GM12878 (cell line): ENCODE data around the gene CUZD1. TPM values are rescaled to one million over a fixed set of nuclear protein-coding genes. Genes with fewer than 3 reads are reported as not detected.

Experiments used
- ATAC-seq: fragments of 200-7000 bp; cut with Tn5 transposase; 3 replicates; pipeline ENCODE4 v1.9.1; 2020; ENCODE audit warnings: mild to moderate bottlenecking, moderate library complexity
- BruUV-seq: library from RNA; stranded (reverse); fragments of 400-500 nt; replicated peaks from 2 replicates; lab custom pipeline; 2021; lab: Mats Ljungman, UMichigan
- CTCF ChIA-PET: fragments of 300-600 bp; sonication (Branson Sonifier 250); formaldehyde crosslinking; extraction: SDS; loops from one replicate; lab custom pipeline; 2021; ENCODE audit warnings: inconsistent platforms; lab: Yijun Ruan, JAX
- POLR2A ChIA-PET: fragments of 350-600 bp; formaldehyde crosslinking; extraction: SDS; loops from one replicate; lab custom pipeline; 2021; ENCODE audit warnings: inconsistent platforms; lab: Charles Lee
- RAD21 ChIA-PET: fragments of 300-600 bp; sonication (Branson Sonifier 250); formaldehyde crosslinking; loops from one replicate; lab custom pipeline; 2023; ENCODE audit warnings: antibody characterized with exemption; ENCODE audit not compliant: unreplicated experiment; lab: Charles Lee
- SMC1A ChIA-PET: fragments of 300-600 bp; sonication (Branson Sonifier 250); formaldehyde crosslinking; loops from one replicate; lab custom pipeline; 2023; ENCODE audit not compliant: unreplicated experiment, uncharacterized antibody; lab: Charles Lee
- DNase-seq: peaks from one replicate; pipeline ENCODE4 v3.0.0-alpha.2; 2011; ENCODE audit warnings: low read depth, low spot score
- FAIRE-seq: peaks from 3 replicates; lab custom pipeline; 2011; peaks lifted over from hg19 to GRCh38; lab: Jason Lieb, UNC
- H2AFZ ChIP-seq: 2 replicates; pipeline ENCODE4 v1.6.0; 2011; ENCODE audit warnings: low read depth, low read length, control low read depth; ENCODE audit not compliant: control insufficient read depth
- H3K27ac ChIP-seq: 2 replicates; pipeline ENCODE4 v1.5.1; 2011; ENCODE audit warnings: control low read depth; ENCODE audit not compliant: control insufficient read depth, insufficient read depth
- H3K27me3 ChIP-seq, 2 experiments: replicated peaks in 1 of 2; 2 replicates each; pipeline versions ENCODE4 v1.6.0 to v1.6.1; 2011; ENCODE audit warnings: low read length in 1 of 2; ENCODE audit not compliant: control insufficient read depth in 2 of 2, insufficient read depth in 2 of 2
- H3K36me3 ChIP-seq, 2 experiments: 2 replicates each; pipeline ENCODE4 v1.5.1; 2011; ENCODE audit warnings: low read length in 1 of 2; ENCODE audit not compliant: control insufficient read depth in 2 of 2, insufficient read depth in 2 of 2
- H3K4me1 ChIP-seq: 2 replicates; pipeline ENCODE4 v1.6.1; 2011; ENCODE audit warnings: mild to moderate bottlenecking, low read length, moderate library complexity, mixed read lengths; ENCODE audit not compliant: control insufficient read depth, insufficient read depth
- H3K4me2 ChIP-seq: 2 replicates; pipeline ENCODE4 v1.6.0; 2011; ENCODE audit warnings: control low read depth; ENCODE audit not compliant: control insufficient read depth, insufficient read depth
- H3K4me3 ChIP-seq: fragments of 200-600 bp; sonication (generic); 2 replicates; pipeline ENCODE4 v1.5.1; 2016
- H3K79me2 ChIP-seq: 2 replicates; pipeline ENCODE4 v1.6.0; 2011; ENCODE audit warnings: low read length; ENCODE audit not compliant: control insufficient read depth, insufficient read depth
- H3K9ac ChIP-seq: 2 replicates; pipeline ENCODE4 v1.8.0; 2011; ENCODE audit warnings: low read length, control low read depth, mixed read lengths; ENCODE audit not compliant: control insufficient read depth, insufficient read depth
- H3K9me3 ChIP-seq: replicated peaks from 3 replicates; pipeline ENCODE4 v1.5.1; 2011; ENCODE audit warnings: mild to moderate bottlenecking, low read length; ENCODE audit not compliant: control insufficient read depth, insufficient read depth
- H4K20me1 ChIP-seq: 2 replicates; pipeline ENCODE4 v1.6.0; 2011; ENCODE audit not compliant: control insufficient read depth, insufficient read depth
- BHLHE40 ChIP-seq, 2 experiments: fragments of 450-650 bp in 1 of 2; IDR thresholded peaks; 2 replicates each; pipeline ENCODE4 v1.6.1; 2011 to 2017; ENCODE audit warnings: low read depth in 2 of 2, borderline replicate concordance in 1 of 2, improper control_type of control experiment in 1 of 2, low read length in 1 of 2, mild to moderate bottlenecking in 1 of 2
- CBX3 ChIP-seq: fragments of 200-600 bp; sonication (generic); IDR thresholded peaks from 2 replicates; pipeline ENCODE4 v1.6.1; 2016; ENCODE audit warnings: low read depth, borderline replicate concordance
- CHD2 ChIP-seq: IDR thresholded peaks from 2 replicates; pipeline ENCODE4 v1.6.1; 2011; ENCODE audit warnings: low read depth, low read length, improper control_type of control experiment, borderline replicate concordance
- FOXM1 ChIP-seq: IDR thresholded peaks from 2 replicates; pipeline ENCODE4 v1.6.1; 2012; ENCODE audit warnings: low read depth, mild to moderate bottlenecking, inconsistent platforms, low read length, moderate library complexity
- IRF4 ChIP-seq: IDR thresholded peaks from 2 replicates; pipeline ENCODE4 v1.6.1; 2011; ENCODE audit warnings: low read depth, low read length
- KLF5 ChIP-seq: fragments of 450-650 bp; IDR thresholded peaks from 2 replicates; pipeline ENCODE4 v1.6.1; 2014; ENCODE audit warnings: mild to moderate bottlenecking; ENCODE audit not compliant: partially characterized antibody
- NKRF ChIP-seq: fragments of 450-650 bp; conservative IDR thresholded peaks from 2 replicates; pipeline ENCODE4 v1.6.1; 2017; ENCODE audit warnings: mild to moderate bottlenecking, moderate library complexity
- NRF1 ChIP-seq: conservative IDR thresholded peaks from 2 replicates; pipeline ENCODE4 v1.6.1; 2011; ENCODE audit warnings: mild to moderate bottlenecking, low read depth, low read length, improper control_type of control experiment
- POU2F2 ChIP-seq: IDR thresholded peaks from 3 replicates; pipeline ENCODE4 v1.6.1; 2011; ENCODE audit warnings: low read depth, mild to moderate bottlenecking, low read length, borderline replicate concordance
- RFX5 ChIP-seq: IDR thresholded peaks from 2 replicates; pipeline ENCODE4 v1.6.1; 2011; ENCODE audit warnings: low read depth, low read length, improper control_type of control experiment
- SUPT20H ChIP-seq: IDR thresholded peaks from 2 replicates; pipeline ENCODE4 v1.6.1; 2011; ENCODE audit warnings: low read depth, mild to moderate bottlenecking, low read length, moderate library complexity, borderline replicate concordance; ENCODE audit not compliant: control insufficient read depth
- SUZ12 ChIP-seq: fragments of 200-600 bp; sonication (generic); IDR thresholded peaks from one replicate; pipeline ENCODE4 v1.6.1; 2018; ENCODE audit warnings: antibody characterized with exemption, mild to moderate bottlenecking; ENCODE audit not compliant: unreplicated experiment
- YBX1 ChIP-seq: fragments of 450-650 bp; IDR thresholded peaks from 2 replicates; pipeline ENCODE4 v1.6.1; 2016; ENCODE audit warnings: antibody characterized with exemption
- ZNF217 ChIP-seq: fragments of 450-650 bp; IDR thresholded peaks from 2 replicates; pipeline ENCODE4 v1.6.1; 2017; ENCODE audit warnings: antibody characterized with exemption, mild to moderate bottlenecking
- WGBS: methylation state at CpG from one replicate; pipeline ENCODE4 v1.1.6; 2016; ENCODE audit warnings: low lambda C conversion rate; ENCODE audit not compliant: insufficient replicate concordance, insufficient coverage; ENCODE audit errors: missing lambda C conversion rate; 5-methylcytosine and 5-hydroxymethylcytosine counted together
- in situ Hi-C: fragments of 300-500 bp; cut with MboI; formaldehyde crosslinking; loops from 9 replicates; pipeline ENCODE4 v1.14.3; 2018; ENCODE audit warnings: mixed read lengths
- intact Hi-C: fragments of 100-400 bp; cut with micrococcal nuclease; formaldehyde crosslinking; loops from one replicate; pipeline ENCODE4 v1.14.2; 2022; ENCODE audit not compliant: unreplicated experiment
- polyA plus RNA-seq, 11 experiments: library from polyadenylated mRNA; depleted of rRNA in 4 of 11; unstranded in 6 of 11; stranded (reverse) in 5 of 11; fragments of >200 nt; fragmentation: Nextera tagmentation in 4 of 11; fragmentation: Illumina TruSeq in 1 of 11; extraction: Ambion mirVana in 4 of 11; extraction: Trizol in 1 of 11; gene quantifications; 1 replicate in 1 of 11; 2 replicates in 10 of 11; pipeline versions ENCODE4 v1.2.1 to v1.2.3, GENCODE V29; 2011 to 2016; ENCODE audit warnings: inconsistent platforms in 2 of 11, missing spikeins in 2 of 11, low read depth in 1 of 11
- total RNA-seq, 4 experiments: library from RNA; depleted of rRNA in 3 of 4; stranded (reverse); fragments of >200 nt in 3 of 4; fragmentation: Illumina TruSeq in 1 of 4; extraction: Trizol in 1 of 4; gene quantifications; 2 replicates each; pipeline versions ENCODE4 v1.2.1 to v1.2.3, GENCODE V29; 2013 to 2021
- TF ChIP-seq, protein P1 (sequence below): IDR thresholded peaks from 2 replicates; pipeline ENCODE4 v1.6.1; 2012; ENCODE audit warnings: mild to moderate bottlenecking, low read depth, low read length
- TF ChIP-seq, protein P2 (sequence below): fragments of 450-650 bp; formaldehyde crosslinking; IDR thresholded peaks from 2 replicates; pipeline ENCODE4 v1.5.0; 2022; ENCODE audit warnings: mild to moderate bottlenecking, missing genetic modification characterization

CUZD1 gene
- total and polyA plus RNA-seq, 10 of the 15 experiments (the other 5 are each of a cell fraction or from before 2014, with no cell fraction given) = 0.66 to 2.3 (median 1.5) TPM

DNA sequence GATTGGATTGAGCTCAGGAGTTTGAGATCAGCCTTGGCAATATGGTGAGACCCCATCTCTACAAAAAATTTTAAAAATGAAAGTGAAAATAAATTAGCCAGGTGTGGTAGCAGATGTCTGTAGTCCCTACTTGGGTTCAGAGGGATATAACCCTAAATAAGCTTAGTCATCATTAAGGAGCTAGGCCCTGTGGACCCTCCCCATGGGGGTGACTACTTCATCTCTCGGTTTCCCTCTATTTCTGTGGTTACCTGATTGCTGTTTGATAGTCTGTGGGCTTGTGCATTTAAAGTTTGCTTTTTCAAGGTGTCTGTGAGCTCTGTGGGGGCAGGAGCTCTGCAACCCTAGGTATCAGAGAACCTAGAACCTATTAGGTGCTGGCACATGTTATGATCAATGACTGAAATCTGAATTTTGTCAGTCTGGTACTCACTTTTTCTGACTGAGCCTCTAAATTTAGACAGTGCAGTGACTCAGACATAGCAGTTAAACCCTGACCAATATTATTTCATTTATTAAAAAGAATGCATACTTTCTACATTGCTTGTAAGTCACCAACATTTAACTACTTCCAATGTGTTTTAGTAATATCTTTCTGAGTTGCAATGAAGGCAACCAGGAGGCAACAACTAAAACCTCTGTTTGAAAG, 8.1 kb upstream of the CUZD1 start:
- ChIA-PET POLR2A (no interaction called here), RAD21 (no interaction called here), CTCF (no interaction called here), SMC1A (no interaction called here)
- Histone ChIP-seq H2AFZ (no peak overlapping the region), H3K27ac (no peak overlapping the region), H3K4me1 (no peaks in the 10 kb centered on the region; the same call in 1 of the 2 replicates), H3K9me3 (no peaks in the 10 kb centered on the region), H3K36me3 (peaks cover 3 to 11% of the 10 kb centered on the region in 2 experiments; a peak in 3 of 4 replicates), H3K27me3 (no peaks in the 10 kb centered on the region), H3K4me2 (no peak overlapping the region), H4K20me1 (no peaks in the 10 kb centered on the region; the same call in 1 of the 2 replicates), H3K9ac (no peak overlapping the region), H3K4me3 (no peak overlapping the region), H3K79me2 (no peaks in the 10 kb centered on the region)
- intact Hi-C loops (no loop called here), in situ Hi-C loops (no loop called here)
- ATAC-seq (no peak), FAIRE-seq (no peak), DNase-seq (no peak)
- 53% methylated on average over 1 of the region's 1 CpG for WGBS
- TF ChIP-seq CBX3 (no peak), KLF5 (no peak), BHLHE40 (IDR thresholded peaks at IDR 0.05; ENCODE audit: borderline replicate concordance in 1 of 2, low read depth in 2 of 2, low read length in 1 of 2) (no peak), FOXM1 (no peak), RFX5 (no peak), SUPT20H (no peak), YBX1 (no peak), IRF4 (no peak), NKRF (no peak), ZNF217 (no peak), POU2F2 (no peak), NRF1 (no peak), SUZ12 (no peak), CHD2 (no peak)
- TF ChIP-seq, protein P1, sequence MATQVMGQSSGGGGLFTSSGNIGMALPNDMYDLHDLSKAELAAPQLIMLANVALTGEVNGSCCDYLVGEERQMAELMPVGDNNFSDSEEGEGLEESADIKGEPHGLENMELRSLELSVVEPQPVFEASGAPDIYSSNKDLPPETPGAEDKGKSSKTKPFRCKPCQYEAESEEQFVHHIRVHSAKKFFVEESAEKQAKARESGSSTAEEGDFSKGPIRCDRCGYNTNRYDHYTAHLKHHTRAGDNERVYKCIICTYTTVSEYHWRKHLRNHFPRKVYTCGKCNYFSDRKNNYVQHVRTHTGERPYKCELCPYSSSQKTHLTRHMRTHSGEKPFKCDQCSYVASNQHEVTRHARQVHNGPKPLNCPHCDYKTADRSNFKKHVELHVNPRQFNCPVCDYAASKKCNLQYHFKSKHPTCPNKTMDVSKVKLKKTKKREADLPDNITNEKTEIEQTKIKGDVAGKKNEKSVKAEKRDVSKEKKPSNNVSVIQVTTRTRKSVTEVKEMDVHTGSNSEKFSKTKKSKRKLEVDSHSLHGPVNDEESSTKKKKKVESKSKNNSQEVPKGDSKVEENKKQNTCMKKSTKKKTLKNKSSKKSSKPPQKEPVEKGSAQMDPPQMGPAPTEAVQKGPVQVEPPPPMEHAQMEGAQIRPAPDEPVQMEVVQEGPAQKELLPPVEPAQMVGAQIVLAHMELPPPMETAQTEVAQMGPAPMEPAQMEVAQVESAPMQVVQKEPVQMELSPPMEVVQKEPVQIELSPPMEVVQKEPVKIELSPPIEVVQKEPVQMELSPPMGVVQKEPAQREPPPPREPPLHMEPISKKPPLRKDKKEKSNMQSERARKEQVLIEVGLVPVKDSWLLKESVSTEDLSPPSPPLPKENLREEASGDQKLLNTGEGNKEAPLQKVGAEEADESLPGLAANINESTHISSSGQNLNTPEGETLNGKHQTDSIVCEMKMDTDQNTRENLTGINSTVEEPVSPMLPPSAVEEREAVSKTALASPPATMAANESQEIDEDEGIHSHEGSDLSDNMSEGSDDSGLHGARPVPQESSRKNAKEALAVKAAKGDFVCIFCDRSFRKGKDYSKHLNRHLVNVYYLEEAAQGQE = no peak
- TF ChIP-seq, protein P2, sequence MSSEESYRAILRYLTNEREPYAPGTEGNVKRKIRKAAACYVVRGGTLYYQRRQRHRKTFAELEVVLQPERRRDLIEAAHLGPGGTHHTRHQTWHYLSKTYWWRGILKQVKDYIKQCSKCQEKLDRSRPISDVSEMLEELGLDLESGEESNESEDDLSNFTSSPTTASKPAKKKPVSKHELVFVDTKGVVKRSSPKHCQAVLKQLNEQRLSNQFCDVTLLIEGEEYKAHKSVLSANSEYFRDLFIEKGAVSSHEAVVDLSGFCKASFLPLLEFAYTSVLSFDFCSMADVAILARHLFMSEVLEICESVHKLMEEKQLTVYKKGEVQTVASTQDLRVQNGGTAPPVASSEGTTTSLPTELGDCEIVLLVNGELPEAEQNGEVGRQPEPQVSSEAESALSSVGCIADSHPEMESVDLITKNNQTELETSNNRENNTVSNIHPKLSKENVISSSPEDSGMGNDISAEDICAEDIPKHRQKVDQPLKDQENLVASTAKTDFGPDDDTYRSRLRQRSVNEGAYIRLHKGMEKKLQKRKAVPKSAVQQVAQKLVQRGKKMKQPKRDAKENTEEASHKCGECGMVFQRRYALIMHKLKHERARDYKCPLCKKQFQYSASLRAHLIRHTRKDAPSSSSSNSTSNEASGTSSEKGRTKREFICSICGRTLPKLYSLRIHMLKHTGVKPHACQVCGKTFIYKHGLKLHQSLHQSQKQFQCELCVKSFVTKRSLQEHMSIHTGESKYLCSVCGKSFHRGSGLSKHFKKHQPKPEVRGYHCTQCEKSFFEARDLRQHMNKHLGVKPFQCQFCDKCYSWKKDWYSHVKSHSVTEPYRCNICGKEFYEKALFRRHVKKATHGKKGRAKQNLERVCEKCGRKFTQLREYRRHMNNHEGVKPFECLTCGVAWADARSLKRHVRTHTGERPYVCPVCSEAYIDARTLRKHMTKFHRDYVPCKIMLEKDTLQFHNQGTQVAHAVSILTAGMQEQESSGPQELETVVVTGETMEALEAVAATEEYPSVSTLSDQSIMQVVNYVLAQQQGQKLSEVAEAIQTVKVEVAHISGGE = no peak
- BruUV-seq = no TSS peak
